A549 (cell line): ENCODE data around the gene KIFC1. TPM values are rescaled to one million over a fixed set of nuclear protein-coding genes. Genes with fewer than 3 reads are reported as not detected.
"Not testable (repeated sequence)": the region's sequence is repeated elsewhere in the genome, so short reads cannot be mapped to it uniquely, and the experiment has no call there.

Source experiments
- ATAC-seq, 2 experiments: fragments of 200-7000 bp in 1 of 2; fragments of >200 bp in 1 of 2; cut with Nextera tagmentation in 1 of 2; cut with Tn5 transposase in 1 of 2; 3 replicates each; pipeline versions ENCODE4 v1.8.0 to v1.9.1; 2018 to 2020; ENCODE audit warnings: mild to moderate bottlenecking in 1 of 2, moderate library complexity in 1 of 2
- CTCF ChIA-PET: fragments of 300-600 bp; sonication (Branson Sonifier 250); formaldehyde crosslinking; extraction: SDS; loops from one replicate; lab custom pipeline; 2021; ENCODE audit warnings: antibody characterized with exemption, inconsistent platforms; lab: Yijun Ruan, JAX
- POLR2A ChIA-PET: fragments of 350-600 bp; formaldehyde crosslinking; extraction: SDS; loops from one replicate; lab custom pipeline; 2021; ENCODE audit warnings: antibody characterized with exemption, inconsistent platforms; lab: Yijun Ruan, JAX
- DNase-seq, 2 experiments: peaks; one replicate each; pipeline versions ENCODE4 v3.0.0 to v3.0.0-alpha.2; 2011 to 2016; ENCODE audit warnings: low read depth in 1 of 2, low spot score in 1 of 2
- FAIRE-seq: peaks from 2 replicates; lab custom pipeline; 2011; peaks lifted over from hg19 to GRCh38; lab: Jason Lieb, UNC
- H3K27ac ChIP-seq, 2 experiments: fragments of >200 bp; sonication (Bioruptor Twin); formaldehyde crosslinking; 3 replicates each; pipeline ENCODE4 v1.5.1; 2016 to 2017
- H3K4me1 ChIP-seq: fragments of >200 bp; sonication (Bioruptor Twin); formaldehyde crosslinking; 3 replicates; pipeline ENCODE4 v1.6.1; 2016
- H3K4me2 ChIP-seq: fragments of >200 bp; sonication (Bioruptor Twin); formaldehyde crosslinking; 3 replicates; pipeline ENCODE4 v1.6.1; 2016
- H3K4me3 ChIP-seq: fragments of >200 bp; sonication (Bioruptor Twin); formaldehyde crosslinking; 3 replicates; pipeline ENCODE4 v1.5.1; 2016
- H3K9me3 ChIP-seq: fragments of >200 bp; sonication (Bioruptor Twin); formaldehyde crosslinking; 3 replicates; pipeline ENCODE4 v1.6.1; 2016
- EP300 ChIP-seq, 2 experiments: fragments of >200 bp; sonication (Bioruptor Twin); formaldehyde crosslinking; IDR thresholded peaks; 2 replicates in 1 of 2; 3 replicates in 1 of 2; pipeline ENCODE4 v1.6.1; 2016 to 2017
- ESRRA ChIP-seq: fragments of 150-350 bp; IDR thresholded peaks from 2 replicates; pipeline ENCODE4 v1.6.1; 2014; ENCODE audit warnings: mild to moderate bottlenecking, low read length, borderline replicate concordance
- HES2 ChIP-seq: fragments of >200 bp; sonication (Bioruptor Twin); formaldehyde crosslinking; IDR thresholded peaks from 2 replicates; pipeline ENCODE4 v1.6.1; 2016
- HEYL ChIP-seq: fragments of 250-450 bp; sonication (Bioruptor Pico); IDR thresholded peaks from 2 replicates; pipeline ENCODE4 v1.8.0; 2021; ENCODE audit warnings: mild to moderate bottlenecking, moderate library complexity
- HOXB13 ChIP-seq: fragments of 250-450 bp; sonication (Bioruptor Pico); IDR thresholded peaks from 2 replicates; pipeline ENCODE4 v1.5.0; 2020; ENCODE audit warnings: low read depth, mild to moderate bottlenecking, moderate library complexity
- HOXB5 ChIP-seq: fragments of 250-450 bp; sonication (Bioruptor Pico); IDR thresholded peaks from 2 replicates; pipeline ENCODE4 v1.5.0; 2020; ENCODE audit warnings: mild to moderate bottlenecking, moderate library complexity
- MAFK ChIP-seq: fragments of 450-650 bp; IDR thresholded peaks from 2 replicates; pipeline ENCODE4 v1.6.1; 2014; ENCODE audit not compliant: partially characterized antibody
- MYC ChIP-seq: IDR thresholded peaks from 2 replicates; pipeline ENCODE4 v1.6.1; 2012; ENCODE audit warnings: mild to moderate bottlenecking, inconsistent platforms, low read length, improper control_type of control experiment, borderline replicate concordance
- NFE2L2 ChIP-seq: fragments of 150-350 bp; conservative IDR thresholded peaks from 2 replicates; pipeline ENCODE4 v1.6.1; 2014; ENCODE audit warnings: low read length
- NPAS2 ChIP-seq: fragments of 250-450 bp; sonication (Bioruptor Pico); IDR thresholded peaks from 2 replicates; pipeline ENCODE4 v1.8.0; 2022; ENCODE audit warnings: mild to moderate bottlenecking, moderate library complexity, borderline replicate concordance
- NR3C1 ChIP-seq: fragments of >200 bp; sonication (Bioruptor Twin); formaldehyde crosslinking; IDR thresholded peaks from 3 replicates; pipeline ENCODE4 v1.6.1; 2017
- POLR2A ChIP-seq: IDR thresholded peaks from 2 replicates; pipeline ENCODE4 v1.6.1; 2012; ENCODE audit warnings: mild to moderate bottlenecking, low read length
- RFX5 ChIP-seq: fragments of 450-650 bp; IDR thresholded peaks from 2 replicates; pipeline ENCODE4 v1.7.1; 2014; ENCODE audit warnings: antibody characterized with exemption, mild to moderate bottlenecking, moderate library complexity
- RNF2 ChIP-seq: fragments of 200-600 bp; sonication (generic); IDR thresholded peaks from 2 replicates; pipeline ENCODE4 v1.6.1; 2016; ENCODE audit warnings: low read depth, mild to moderate bottlenecking, antibody characterized with exemption, moderate library complexity, borderline replicate concordance
- TFCP2L1 ChIP-seq: fragments of 250-450 bp; sonication (Bioruptor Pico); IDR thresholded peaks from 2 replicates; pipeline ENCODE4 v1.5.0; 2021; ENCODE audit warnings: mild to moderate bottlenecking
- TP53 ChIP-seq: fragments of 250-450 bp; sonication (Bioruptor Pico); IDR thresholded peaks from 2 replicates; pipeline ENCODE4 v1.5.0; 2021; ENCODE audit warnings: mild to moderate bottlenecking, moderate library complexity
- ZFP36 ChIP-seq: fragments of 450-650 bp; IDR thresholded peaks from 2 replicates; pipeline ENCODE4 v1.6.1; 2014; ENCODE audit warnings: borderline replicate concordance; ENCODE audit not compliant: partially characterized antibody
- ZNF302 ChIP-seq: fragments of 250-450 bp; sonication (Bioruptor Pico); IDR thresholded peaks from 2 replicates; pipeline ENCODE4 v1.9.0; 2021; ENCODE audit warnings: inconsistent platforms, mild to moderate bottlenecking, moderate library complexity
- WGBS: methylation state at CpG from one replicate; pipeline ENCODE4 v1.1.6; 2017; ENCODE audit errors: missing lambda C conversion rate; 5-methylcytosine and 5-hydroxymethylcytosine counted together
- polyA plus RNA-seq, 4 experiments: library from polyadenylated mRNA; depleted of rRNA in 3 of 4; stranded (reverse); fragments of >200 nt; fragmentation: RNase III in 1 of 4; extraction: RNeasy Plus Mini Kit Qiagen cat#74134 plus additional on column Dnase treatment in 1 of 4; gene quantifications; 2 replicates in 3 of 4; 3 replicates in 1 of 4; pipeline ENCODE4 v1.2.3, GENCODE V29; 2011 to 2017
- TF ChIP-seq, protein P1 (sequence below): IDR thresholded peaks from 2 replicates; pipeline ENCODE4 v1.6.1; 2012
- TF ChIP-seq, protein P2 (sequence below): fragments of 250-450 bp; sonication (Bioruptor Pico); IDR thresholded peaks from 2 replicates; pipeline ENCODE4 v1.5.0; 2020; ENCODE audit warnings: low read depth, mild to moderate bottlenecking, moderate library complexity
- TF ChIP-seq, protein P3 (sequence below): fragments of >200 bp; sonication (Bioruptor Twin); formaldehyde crosslinking; IDR thresholded peaks from 3 replicates; pipeline ENCODE4 v1.6.1; 2016

The KIFC1 gene
- polyA plus RNA-seq, 2 of the 4 experiments (the other 2 are of a cell fraction): 23.9 to 30.5 TPM

DNA sequence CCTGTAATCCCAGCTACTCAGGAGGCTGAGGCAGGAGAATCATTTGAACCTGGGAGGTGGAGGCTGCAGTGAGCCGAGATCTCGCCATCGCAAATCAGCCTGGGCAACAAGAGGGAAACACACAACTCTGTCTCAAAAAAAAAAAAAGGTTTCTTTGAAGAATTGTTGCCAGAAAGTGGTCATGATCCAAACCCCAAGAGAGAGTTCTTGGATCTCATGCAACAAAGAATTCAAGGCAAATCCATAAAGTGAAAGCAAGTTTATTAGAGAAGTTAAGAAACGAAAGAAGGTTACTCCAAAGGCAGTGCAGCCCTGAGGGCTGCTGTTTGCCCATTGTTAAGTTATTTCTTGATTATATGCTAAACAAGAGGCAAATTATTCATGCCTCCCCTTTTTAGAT is 14.5 kb upstream of the KIFC1 start (continued):
- no peak for TF ChIP-seq HOXB13 (CRISPR knock-in tag)
- TF ChIP-seq, all 56 proteins: peak for 0

DNA sequence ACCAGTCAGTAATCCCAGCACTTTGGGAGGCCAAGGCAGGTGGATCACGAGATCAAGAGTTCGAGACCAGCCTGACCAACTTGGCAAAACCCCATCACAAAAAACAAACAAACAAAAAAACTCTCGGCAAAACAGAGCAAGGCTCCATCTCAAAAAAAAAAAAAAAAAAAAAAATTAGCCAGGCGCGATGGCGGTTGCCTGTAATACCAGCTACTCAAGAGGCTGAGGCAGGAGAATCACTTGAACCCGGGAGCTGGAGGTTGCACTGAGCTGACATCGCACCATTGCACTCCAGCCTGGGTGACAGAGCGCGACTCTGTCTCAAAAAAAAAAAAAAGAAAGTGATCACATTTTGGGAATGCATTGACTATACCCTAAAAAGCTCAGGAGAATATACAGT is 12.4 kb upstream of the KIFC1 start:
- WGBS: 91% methylated on average over 10 of the region's 10 CpGs
- H3K4me1 ChIP-seq: peaks cover 18% of the 10 kb centered on the region; the same call in 2 of the 3 replicates
- DNase-seq, FAIRE-seq, H3K9me3 ChIP-seq, POLR2A ChIA-PET, H3K4me2 ChIP-seq, H3K27ac ChIP-seq, H3K4me3 ChIP-seq, ATAC-seq: not testable (repeated sequence)
- CTCF ChIA-PET: interaction anchor here (0.6 kb wide), 1 partner anchor 46 kb away, joined by 3 read pairs; no protein-coding TSS in a partner anchor

GRCh38 chr6:33380272-33380981 is 11.2 kb upstream of the KIFC1 start:
- Histone ChIP-seq H3K4me1 (peaks cover 7% of the 10 kb centered on the region; the same call in 2 of the 3 replicates), H3K9me3 (no peaks in the 10 kb centered on the region), H3K4me2 (no peak overlapping the region), H3K27ac (no peak overlapping the region), H3K4me3 (no peak overlapping the region)
- FAIRE-seq (no peak), DNase-seq (no peak), ATAC-seq (no peak)
- WGBS: 76% methylated on average over 2 of the region's 2 CpGs
- ChIA-PET CTCF (interaction anchor here (0.9 kb wide), 1 partner anchor 82 kb away, joined by 3 read pairs; no protein-coding TSS in a partner anchor), POLR2A (no interaction called here)
- TF ChIP-seq HES2 (no peak), ZFP36 (no peak), MAFK (no peak), RNF2 (no peak), ZNF302 (CRISPR knock-in tag) (no peak), POLR2A (no peak), EP300 (IDR thresholded peaks at IDR 0.05) (no peak), HEYL (CRISPR knock-in tag) (no peak), TFCP2L1 (CRISPR knock-in tag) (no peak), NFE2L2 (no peak), NR3C1 (no peak), TP53 (CRISPR knock-in tag) (no peak), ESRRA (no peak), NPAS2 (CRISPR knock-in tag) (no peak), RFX5 (no peak)
- TF ChIP-seq, protein P1, sequence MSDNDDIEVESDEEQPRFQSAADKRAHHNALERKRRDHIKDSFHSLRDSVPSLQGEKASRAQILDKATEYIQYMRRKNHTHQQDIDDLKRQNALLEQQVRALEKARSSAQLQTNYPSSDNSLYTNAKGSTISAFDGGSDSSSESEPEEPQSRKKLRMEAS: no peak
- TF ChIP-seq, protein P2, sequence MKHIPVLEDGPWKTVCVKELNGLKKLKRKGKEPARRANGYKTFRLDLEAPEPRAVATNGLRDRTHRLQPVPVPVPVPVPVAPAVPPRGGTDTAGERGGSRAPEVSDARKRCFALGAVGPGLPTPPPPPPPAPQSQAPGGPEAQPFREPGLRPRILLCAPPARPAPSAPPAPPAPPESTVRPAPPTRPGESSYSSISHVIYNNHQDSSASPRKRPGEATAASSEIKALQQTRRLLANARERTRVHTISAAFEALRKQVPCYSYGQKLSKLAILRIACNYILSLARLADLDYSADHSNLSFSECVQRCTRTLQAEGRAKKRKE (CRISPR knock-in tag): no peak

DNA sequence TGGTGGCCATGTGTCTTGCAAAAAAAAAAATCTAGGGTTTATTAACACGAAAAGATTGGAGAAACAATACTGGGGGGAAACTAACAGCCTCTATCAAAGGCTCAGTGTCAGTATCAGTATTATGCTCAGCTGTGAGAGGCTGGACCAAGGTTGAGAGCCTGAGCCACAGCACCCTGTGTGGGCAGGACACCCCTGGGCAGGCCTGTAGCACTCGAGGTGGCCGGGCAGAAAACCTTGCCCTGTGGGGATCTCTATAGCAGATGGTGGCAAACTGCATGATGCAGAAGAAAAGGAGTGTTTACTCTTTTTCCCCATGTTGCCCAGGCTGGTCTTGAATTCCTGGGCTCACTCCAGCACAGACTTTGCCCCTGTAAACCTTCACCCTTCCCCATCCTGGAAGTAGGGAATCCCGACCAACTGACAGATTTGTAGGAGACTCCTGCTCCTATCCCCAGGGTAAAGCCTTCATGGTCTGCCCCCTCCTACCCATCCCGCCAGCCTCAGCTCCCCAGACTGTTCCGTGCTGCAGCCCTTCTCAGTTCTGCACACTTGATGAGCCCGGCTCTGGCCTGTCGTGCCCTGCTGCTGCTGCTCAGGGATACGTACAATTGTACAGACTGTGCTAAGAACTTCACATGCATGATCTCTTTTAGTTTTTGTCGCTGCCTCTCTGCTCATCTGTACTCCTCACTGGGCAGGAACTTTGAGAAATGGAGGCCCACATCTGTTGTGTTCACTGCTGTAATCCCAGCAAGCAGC is 8.0 kb upstream of the KIFC1 start:
- WGBS: 52% methylated on average over 10 of the region's 10 CpGs
- DNase-seq: no peak
- POLR2A ChIA-PET: no interaction called here
- H3K4me3 ChIP-seq: no peak overlapping the region
- ATAC-seq: peak in 1 of 2 experiments; percentile 27; a peak in 2 of 6 replicates
- TF ChIP-seq HOXB5 (CRISPR knock-in tag) (no peak), NPAS2 (CRISPR knock-in tag) (no peak), MYC (no peak), RNF2 (no peak)
- TF ChIP-seq, protein P3, sequence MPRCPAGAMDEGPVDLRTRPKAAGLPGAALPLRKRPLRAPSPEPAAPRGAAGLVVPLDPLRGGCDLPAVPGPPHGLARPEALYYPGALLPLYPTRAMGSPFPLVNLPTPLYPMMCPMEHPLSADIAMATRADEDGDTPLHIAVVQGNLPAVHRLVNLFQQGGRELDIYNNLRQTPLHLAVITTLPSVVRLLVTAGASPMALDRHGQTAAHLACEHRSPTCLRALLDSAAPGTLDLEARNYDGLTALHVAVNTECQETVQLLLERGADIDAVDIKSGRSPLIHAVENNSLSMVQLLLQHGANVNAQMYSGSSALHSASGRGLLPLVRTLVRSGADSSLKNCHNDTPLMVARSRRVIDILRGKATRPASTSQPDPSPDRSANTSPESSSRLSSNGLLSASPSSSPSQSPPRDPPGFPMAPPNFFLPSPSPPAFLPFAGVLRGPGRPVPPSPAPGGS: no peak
- TF ChIP-seq, protein P1: no peak
- H3K4me2 ChIP-seq: no peak overlapping the region
- H3K9me3 ChIP-seq: no peaks in the 10 kb centered on the region
- no peaks in the 10 kb centered on the region for H3K4me1 ChIP-seq
- no peak for FAIRE-seq
- CTCF ChIA-PET: interaction anchor here (0.6 to 4.6 kb wide), 12 partner anchors 9 to 247 kb away, joined by 3 to 21 read pairs (median 3); no protein-coding TSS in a partner anchor
- no peak overlapping the region for H3K27ac ChIP-seq
